ENCODE results near the gene ATP8A1.
"Not testable (repeated sequence)": the region's sequence is repeated elsewhere in the genome, so short reads cannot be mapped to it uniquely, and the experiment has no call there.

ATP8A1 gene

DNA sequence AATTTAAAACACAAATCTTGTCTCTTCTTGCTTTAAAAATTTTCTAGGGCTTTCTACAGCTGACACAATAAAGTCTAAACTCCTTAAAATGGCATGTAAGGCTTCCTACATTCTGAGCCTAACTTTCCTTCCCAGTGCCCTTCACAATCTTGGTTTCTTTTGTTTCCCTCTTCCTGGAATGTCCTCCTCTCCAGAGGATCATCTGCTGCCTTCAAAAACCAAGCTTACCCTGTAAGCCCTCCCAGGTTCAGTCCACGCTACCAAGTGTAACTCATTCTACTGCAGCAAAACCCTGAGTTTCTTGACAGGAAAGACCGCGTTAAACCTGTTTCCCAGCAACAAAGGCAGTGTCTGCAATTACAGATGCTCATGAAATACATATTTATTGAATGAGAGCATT, 168.4 kb downstream of the ATP8A1 start:
- no peak for DNase-seq (ENCODE audit: low read depth, low spot score)
- Histone ChIP-seq H3K9me3 (ENCODE audit: low read depth, low read length) (no peaks in the 10 kb centered on the region), H3K4me3 (no peak overlapping the region), H3K9ac (ENCODE audit: insufficient read length) (no peak overlapping the region), H3K27ac (no peak overlapping the region), H3K36me3 (ENCODE audit: insufficient read depth, low read length) (no peaks in the 10 kb centered on the region)
- TF ChIP-seq FOXP2 (optimal IDR thresholded peaks at IDR 0.05; ENCODE audit: control extremely low read depth, extremely low read length, insufficient read depth) (no peak), EZH2 (IDR thresholded peaks at IDR 0.05) (no peak), POLR2AphosphoS5 (IDR thresholded peaks at IDR 0.05; ENCODE audit: borderline replicate concordance, low read depth, low read length) (no peak)

GRCh38 chr4:42488114-42488513, 168.8 kb downstream of the ATP8A1 start:
- no peak overlapping the region for H3K27ac ChIP-seq
- no peaks in the 10 kb centered on the region for H3K9me3 ChIP-seq (ENCODE audit: low read depth, low read length)
- H3K4me3 ChIP-seq = no peak overlapping the region

DNA sequence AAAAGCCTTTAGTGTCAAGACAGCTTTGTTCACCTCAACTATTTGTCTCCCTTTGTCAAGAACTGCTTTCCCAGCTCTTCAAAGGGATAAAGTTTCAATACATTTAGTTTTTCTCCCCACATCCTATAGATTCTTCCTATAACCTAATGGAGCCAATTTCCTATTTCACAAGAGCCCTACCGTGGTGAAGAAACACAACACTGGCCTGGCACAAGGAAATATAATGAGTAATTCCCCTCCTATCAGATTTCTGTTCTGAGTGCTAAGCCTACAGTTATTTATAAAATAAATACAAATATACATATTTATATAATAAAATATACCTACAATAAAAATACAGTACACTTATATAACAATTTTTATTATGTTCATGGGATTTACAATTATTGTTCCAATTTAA, 169.7 kb downstream of the ATP8A1 start:
- no peak for TF ChIP-seq POLR2AphosphoS5 (IDR thresholded peaks at IDR 0.05; ENCODE audit: borderline replicate concordance, low read depth, low read length)
- H3K9ac ChIP-seq (ENCODE audit: insufficient read length) = no peak overlapping the region
- no peak overlapping the region for H3K27ac ChIP-seq
- DNase-seq (ENCODE audit: low read depth, low spot score) = no peak
- no peak overlapping the region for H3K4me3 ChIP-seq
- no peaks in the 10 kb centered on the region for H3K36me3 ChIP-seq (ENCODE audit: insufficient read depth, low read length)
- H3K9me3 ChIP-seq (ENCODE audit: low read depth, low read length) = no peaks in the 10 kb centered on the region

More at GRCh38 chr4:42488114-42488513, 168.8 kb downstream of the ATP8A1 start:
- Histone ChIP-seq H3K9ac (ENCODE audit: insufficient read length) (no peak overlapping the region), H3K36me3 (ENCODE audit: insufficient read depth, low read length) (no peaks in the 10 kb centered on the region)
- TF ChIP-seq EZH2 (IDR thresholded peaks at IDR 0.05) = no peak
- no peak for TF ChIP-seq FOXP2 (optimal IDR thresholded peaks at IDR 0.05; ENCODE audit: control extremely low read depth, extremely low read length, insufficient read depth)
- TF ChIP-seq POLR2AphosphoS5 (IDR thresholded peaks at IDR 0.05; ENCODE audit: borderline replicate concordance, low read depth, low read length) = no peak
- DNase-seq (ENCODE audit: low read depth, low spot score) = no peak

- H3K4me3 ChIP-seq; H3K27ac ChIP-seq; DNase-seq (ENCODE audit: low read depth, low spot score); H3K9ac ChIP-seq (ENCODE audit: insufficient read length); H3K36me3 ChIP-seq (ENCODE audit: insufficient read depth, low read length); H3K9me3 ChIP-seq (ENCODE audit: low read depth, low read length): not testable (repeated sequence)
These were observed 170.7 kb downstream of the ATP8A1 start for GRCh38 chr4:42486156-42486555.

- DNase-seq (ENCODE audit: low read depth, low spot score) = no peak
These were observed 172.3 kb downstream of the ATP8A1 start for GRCh38 chr4:42484630-42485029.

DNA sequence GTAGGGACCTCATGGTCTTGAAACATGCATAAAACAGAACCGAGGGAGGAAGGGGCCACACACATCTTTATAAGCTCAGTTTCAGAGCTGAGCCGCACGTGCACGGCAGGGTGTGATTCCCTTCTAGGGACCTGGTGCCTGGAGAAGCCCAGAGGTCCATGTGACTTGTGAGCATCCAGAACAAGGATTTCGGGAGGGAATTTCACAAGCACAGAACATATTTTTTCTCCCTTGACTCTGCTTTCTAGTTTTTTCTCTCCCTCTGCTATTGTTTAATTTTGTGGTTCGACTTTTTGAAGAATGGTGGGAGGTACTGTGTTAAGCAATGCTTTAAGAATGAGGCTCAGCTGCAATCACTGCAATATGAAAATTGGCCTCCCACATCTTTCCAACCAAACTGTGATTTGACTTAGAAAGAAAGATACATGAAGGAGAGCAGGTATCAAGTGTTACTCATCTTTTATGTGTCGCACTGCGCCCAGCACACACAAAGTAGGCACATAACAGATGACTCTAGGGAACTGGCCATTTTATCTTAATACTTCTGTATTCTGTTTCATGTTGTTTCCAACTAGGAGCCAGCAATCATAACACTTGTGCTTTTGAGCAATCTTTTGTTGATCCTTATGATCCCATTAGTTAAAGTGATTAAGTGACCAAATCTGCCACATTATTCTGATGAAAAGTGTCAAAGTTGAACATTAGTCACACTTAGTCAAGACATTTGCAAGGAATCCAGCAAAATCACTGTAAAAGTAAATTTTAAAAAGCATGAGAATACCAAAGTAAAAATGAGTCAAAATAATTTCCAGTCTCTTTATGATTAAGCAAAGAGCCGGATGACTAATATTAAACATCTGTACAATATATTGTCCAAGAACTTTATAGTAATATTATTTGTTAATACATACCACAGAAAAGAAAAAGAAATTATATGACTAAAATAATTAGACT, 173.2 kb downstream of the ATP8A1 start:
- no peak overlapping the region for H3K27ac ChIP-seq
- H3K36me3 ChIP-seq (ENCODE audit: insufficient read depth, low read length) = no peaks in the 10 kb centered on the region
- no peak overlapping the region for H3K4me3 ChIP-seq
- DNase-seq (ENCODE audit: low read depth, low spot score) = no peak
- no peak overlapping the region for H3K9ac ChIP-seq (ENCODE audit: insufficient read length)
- H3K9me3 ChIP-seq (ENCODE audit: low read depth, low read length) = no peaks in the 10 kb centered on the region
- TF ChIP-seq POLR2AphosphoS5 (IDR thresholded peaks at IDR 0.05; ENCODE audit: borderline replicate concordance, low read depth, low read length) (no peak), FOXP2 (optimal IDR thresholded peaks at IDR 0.05; ENCODE audit: control extremely low read depth, extremely low read length, insufficient read depth) (no peak), EZH2 (IDR thresholded peaks at IDR 0.05) (no peak)

More at GRCh38 chr4:42484630-42485029, 172.3 kb downstream of the ATP8A1 start:
- Histone ChIP-seq H3K9ac (ENCODE audit: insufficient read length) (no peak overlapping the region), H3K36me3 (ENCODE audit: insufficient read depth, low read length) (no peaks in the 10 kb centered on the region), H3K27ac (no peak overlapping the region), H3K4me3 (no peak overlapping the region), H3K9me3 (ENCODE audit: low read depth, low read length) (no peaks in the 10 kb centered on the region)
- TF ChIP-seq EZH2 (IDR thresholded peaks at IDR 0.05) (no peak), FOXP2 (optimal IDR thresholded peaks at IDR 0.05; ENCODE audit: control extremely low read depth, extremely low read length, insufficient read depth) (no peak), POLR2AphosphoS5 (IDR thresholded peaks at IDR 0.05; ENCODE audit: borderline replicate concordance, low read depth, low read length) (no peak)

DNA sequence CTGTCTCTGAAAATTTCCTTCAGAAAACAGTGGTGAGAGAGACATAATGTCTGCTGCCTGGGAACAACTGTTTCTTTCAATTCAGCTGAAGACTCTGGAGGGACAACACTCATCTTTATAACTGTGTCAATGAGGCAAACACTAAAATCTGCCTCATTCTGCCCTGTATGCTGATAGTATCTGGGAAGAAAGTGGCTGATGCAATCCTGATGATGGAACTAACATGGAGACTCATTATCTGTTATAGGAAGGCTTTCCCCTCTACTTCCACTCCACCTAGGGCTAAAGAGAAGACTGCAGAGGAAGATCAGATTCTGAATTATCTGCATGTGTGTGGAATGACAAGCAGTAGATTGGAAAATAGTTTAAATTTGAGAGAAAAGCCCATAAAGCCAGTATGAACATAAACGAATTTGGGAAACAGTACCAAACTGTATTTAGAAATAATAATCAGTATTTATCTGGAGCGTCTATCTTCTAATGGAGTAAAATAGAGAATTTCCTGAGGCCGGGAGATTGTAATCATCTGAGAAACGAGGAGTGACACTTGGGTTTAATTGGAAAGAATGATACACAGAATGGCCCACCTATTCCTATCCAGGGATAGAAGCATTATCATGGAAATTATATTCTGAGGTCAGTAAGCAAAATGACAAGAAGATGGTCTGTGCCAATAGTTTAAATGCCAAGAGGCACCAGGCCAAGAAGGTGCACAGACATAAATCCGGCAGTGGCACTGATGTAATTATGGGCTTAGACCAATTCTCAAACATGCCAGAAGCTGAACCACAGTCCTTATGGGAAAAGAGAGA, 174.2 kb downstream of the ATP8A1 start:
- no peak for DNase-seq (ENCODE audit: low read depth, low spot score)
- H3K27ac ChIP-seq = no peak overlapping the region
- TF ChIP-seq FOXP2 (optimal IDR thresholded peaks at IDR 0.05; ENCODE audit: control extremely low read depth, extremely low read length, insufficient read depth) = no peak
- no peak for TF ChIP-seq EZH2 (IDR thresholded peaks at IDR 0.05)
- no peak for TF ChIP-seq POLR2AphosphoS5 (IDR thresholded peaks at IDR 0.05; ENCODE audit: borderline replicate concordance, low read depth, low read length)

DNA sequence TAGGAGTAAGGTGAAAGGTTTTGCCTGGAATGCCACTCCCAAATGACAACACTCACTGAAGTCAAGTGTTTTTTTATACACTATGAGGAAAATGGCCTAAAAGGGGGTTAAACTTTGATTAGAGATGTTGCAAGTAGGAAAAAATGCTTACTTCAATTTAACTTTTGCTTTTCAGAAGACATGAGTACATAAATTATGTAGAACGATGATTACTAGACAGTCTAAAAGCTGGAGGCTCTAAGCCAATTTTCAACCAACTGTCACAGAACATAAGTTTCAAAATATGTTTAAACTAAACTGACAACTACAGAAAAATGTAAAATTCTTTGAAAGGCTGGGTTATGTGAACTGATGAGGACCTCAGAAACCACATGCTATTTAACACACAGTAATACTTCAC, 176.2 kb downstream of the ATP8A1 start:
- Histone ChIP-seq H3K27ac (no peak overlapping the region), H3K36me3 (ENCODE audit: insufficient read depth, low read length) (no peaks in the 10 kb centered on the region)

More for the DNA sequence above, 174.2 kb downstream of the ATP8A1 start:
- Histone ChIP-seq H3K9ac (ENCODE audit: insufficient read length) (no peak overlapping the region), H3K36me3 (ENCODE audit: insufficient read depth, low read length) (no peaks in the 10 kb centered on the region), H3K9me3 (ENCODE audit: low read depth, low read length) (no peaks in the 10 kb centered on the region), H3K4me3 (no peak overlapping the region)

More for the DNA sequence above, 176.2 kb downstream of the ATP8A1 start:
- TF ChIP-seq POLR2AphosphoS5 (IDR thresholded peaks at IDR 0.05; ENCODE audit: borderline replicate concordance, low read depth, low read length) = no peak
- TF ChIP-seq FOXP2 (optimal IDR thresholded peaks at IDR 0.05; ENCODE audit: control extremely low read depth, extremely low read length, insufficient read depth) = no peak
- no peak for TF ChIP-seq EZH2 (IDR thresholded peaks at IDR 0.05)
- Histone ChIP-seq H3K9ac (ENCODE audit: insufficient read length) (no peak overlapping the region), H3K9me3 (ENCODE audit: low read depth, low read length) (no peaks in the 10 kb centered on the region), H3K4me3 (no peak overlapping the region)
- DNase-seq (ENCODE audit: low read depth, low spot score) = no peak
